Right lobe of liver (tissue), 6 donors: ENCODE data around the gene PTPRN2. TPM values are rescaled to one million over a fixed set of nuclear protein-coding genes. Genes with fewer than 3 reads are reported as not detected.

ENCODE experiments used
- ATAC-seq, 4 donors: fragments of 200-7000 bp; cut with Tn5 transposase; one replicate each; pipeline ENCODE4 v1.9.1; 2020; ENCODE audit warnings: mild to moderate bottlenecking in 4 of 4, moderate library complexity in 4 of 4
- DNase-seq, 3 donors: peaks; one replicate each; pipeline ENCODE4 v3.0.0-alpha.2; 2020
- H3K27ac ChIP-seq, 3 donors: fragments of 200-600 bp; one replicate each; pipeline ENCODE4 v1.8.0; 2022
- H3K27me3 ChIP-seq, 2 donors: fragments of 200-600 bp; one replicate each; pipeline ENCODE4 v1.8.0; 2022
- H3K36me3 ChIP-seq, 4 donors: fragments of 200-600 bp; sonication (generic) in 1 of 4; one replicate each; pipeline versions ENCODE4 v1.5.1 to v1.8.0; 2017 to 2022; ENCODE audit warnings: control low read depth in 1 of 4
- H3K4me1 ChIP-seq, 4 donors: fragments of 200-600 bp; sonication (generic) in 1 of 4; one replicate each; pipeline versions ENCODE4 v1.5.1 to v1.8.0; 2017 to 2022; ENCODE audit warnings: control low read depth in 1 of 4
- H3K4me3 ChIP-seq, 3 donors: fragments of 200-600 bp; one replicate each; pipeline ENCODE4 v1.8.0; 2022
- H3K9me3 ChIP-seq, 4 donors: fragments of 200-600 bp; sonication (generic) in 1 of 4; one replicate each; pipeline versions ENCODE4 v1.5.1 to v1.8.0; 2017 to 2022; ENCODE audit warnings: control low read depth in 1 of 4
- POLR2A ChIP-seq: fragments of 450-650 bp; IDR thresholded peaks from one replicate; pipeline ENCODE4 v1.6.1; 2017; ENCODE audit warnings: antibody characterized with exemption, mild to moderate bottlenecking
- WGBS: methylation state at CpG from one replicate; pipeline ENCODE4 v1.1.6; 2018; ENCODE audit warnings: low coverage, low lambda C conversion rate; ENCODE audit not compliant: insufficient coverage; ENCODE audit errors: missing lambda C conversion rate; 5-methylcytosine and 5-hydroxymethylcytosine counted together
- intact Hi-C, 2 donors: fragments of 100-400 bp; cut with DNase I; formaldehyde crosslinking; loops; one replicate each; pipeline versions ENCODE4 v1.11.2 to v1.14.1; 2022
- total RNA-seq, 6 experiments: library from RNA; depleted of rRNA in 2 of 6; stranded (reverse); fragments of >200 nt in 2 of 6; fragmentation: NEBNext Ultra II Directional in 3 of 6; extraction: Animal tissue kit (Norgen Biotek cat#: 25700) in 3 of 6; gene quantifications; one replicate each; pipeline versions ENCODE4 v1.1.0 to v1.2.4, GENCODE V29; 2016 to 2023
- TF ChIP-seq, protein P1 (sequence below), 4 donors: fragments of 200-600 bp in 3 of 4; fragments of 450-650 bp in 1 of 4; IDR thresholded peaks; one replicate each; pipeline versions ENCODE4 v1.5.1 to v1.8.0; 2016 to 2022; ENCODE audit warnings: antibody characterized with exemption in 4 of 4, mild to moderate bottlenecking in 2 of 4
- donor health status: DM: no; HTN: yes; CAD: no.
- donor health status: DM: no; HTN: no; CAD: no.
- donor health status: DM: no; HTN: no; CAD: no.
- donor health status: DM: no; HTN: yes; CAD: no.
- donor health status: DM: no; HTN: yes; CAD: no.

The PTPRN2 gene
- total RNA-seq, 6 experiments from 2014 or later: 0.15 to 0.87 (median 0.67) TPM

DNA sequence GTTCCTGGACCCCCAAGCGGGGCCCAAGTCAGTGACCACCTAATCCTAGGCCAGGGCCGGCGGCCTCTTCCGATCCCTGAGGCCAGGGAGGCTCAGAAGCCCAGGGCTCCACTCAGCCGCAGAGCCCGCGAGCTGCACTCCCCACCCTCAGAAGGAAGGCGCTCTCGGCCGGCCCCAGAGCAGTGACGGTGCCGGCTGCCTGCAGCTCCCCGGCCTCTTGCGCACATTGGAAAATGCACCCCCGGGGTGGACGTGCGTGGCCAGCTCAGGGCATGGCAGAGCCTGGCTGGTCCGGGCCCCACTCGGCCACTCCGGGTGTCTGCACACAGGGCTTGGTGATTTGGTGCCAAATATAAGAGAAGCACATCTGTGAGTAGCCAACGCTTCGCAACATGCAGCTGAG lies 269.1 kb downstream of the PTPRN2 start:
- ATAC-seq: no peak
- TF ChIP-seq POLR2A: no peak
- TF ChIP-seq, protein P1, sequence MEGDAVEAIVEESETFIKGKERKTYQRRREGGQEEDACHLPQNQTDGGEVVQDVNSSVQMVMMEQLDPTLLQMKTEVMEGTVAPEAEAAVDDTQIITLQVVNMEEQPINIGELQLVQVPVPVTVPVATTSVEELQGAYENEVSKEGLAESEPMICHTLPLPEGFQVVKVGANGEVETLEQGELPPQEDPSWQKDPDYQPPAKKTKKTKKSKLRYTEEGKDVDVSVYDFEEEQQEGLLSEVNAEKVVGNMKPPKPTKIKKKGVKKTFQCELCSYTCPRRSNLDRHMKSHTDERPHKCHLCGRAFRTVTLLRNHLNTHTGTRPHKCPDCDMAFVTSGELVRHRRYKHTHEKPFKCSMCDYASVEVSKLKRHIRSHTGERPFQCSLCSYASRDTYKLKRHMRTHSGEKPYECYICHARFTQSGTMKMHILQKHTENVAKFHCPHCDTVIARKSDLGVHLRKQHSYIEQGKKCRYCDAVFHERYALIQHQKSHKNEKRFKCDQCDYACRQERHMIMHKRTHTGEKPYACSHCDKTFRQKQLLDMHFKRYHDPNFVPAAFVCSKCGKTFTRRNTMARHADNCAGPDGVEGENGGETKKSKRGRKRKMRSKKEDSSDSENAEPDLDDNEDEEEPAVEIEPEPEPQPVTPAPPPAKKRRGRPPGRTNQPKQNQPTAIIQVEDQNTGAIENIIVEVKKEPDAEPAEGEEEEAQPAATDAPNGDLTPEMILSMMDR (IDR thresholded peaks at IDR 0.05): no peak
- Histone ChIP-seq H3K27ac (no peak overlapping the region), H3K27me3 (no peaks in the 10 kb centered on the region), H3K36me3 (no peaks in the 10 kb centered on the region), H3K4me1 (no peaks in the 10 kb centered on the region), H3K4me3 (no peak overlapping the region), H3K9me3 (no peaks in the 10 kb centered on the region)
- no peak for DNase-seq
- WGBS: no CpG with 5 or more reads among the region's 22 CpGs
- intact Hi-C loops: no loop called here

DNA sequence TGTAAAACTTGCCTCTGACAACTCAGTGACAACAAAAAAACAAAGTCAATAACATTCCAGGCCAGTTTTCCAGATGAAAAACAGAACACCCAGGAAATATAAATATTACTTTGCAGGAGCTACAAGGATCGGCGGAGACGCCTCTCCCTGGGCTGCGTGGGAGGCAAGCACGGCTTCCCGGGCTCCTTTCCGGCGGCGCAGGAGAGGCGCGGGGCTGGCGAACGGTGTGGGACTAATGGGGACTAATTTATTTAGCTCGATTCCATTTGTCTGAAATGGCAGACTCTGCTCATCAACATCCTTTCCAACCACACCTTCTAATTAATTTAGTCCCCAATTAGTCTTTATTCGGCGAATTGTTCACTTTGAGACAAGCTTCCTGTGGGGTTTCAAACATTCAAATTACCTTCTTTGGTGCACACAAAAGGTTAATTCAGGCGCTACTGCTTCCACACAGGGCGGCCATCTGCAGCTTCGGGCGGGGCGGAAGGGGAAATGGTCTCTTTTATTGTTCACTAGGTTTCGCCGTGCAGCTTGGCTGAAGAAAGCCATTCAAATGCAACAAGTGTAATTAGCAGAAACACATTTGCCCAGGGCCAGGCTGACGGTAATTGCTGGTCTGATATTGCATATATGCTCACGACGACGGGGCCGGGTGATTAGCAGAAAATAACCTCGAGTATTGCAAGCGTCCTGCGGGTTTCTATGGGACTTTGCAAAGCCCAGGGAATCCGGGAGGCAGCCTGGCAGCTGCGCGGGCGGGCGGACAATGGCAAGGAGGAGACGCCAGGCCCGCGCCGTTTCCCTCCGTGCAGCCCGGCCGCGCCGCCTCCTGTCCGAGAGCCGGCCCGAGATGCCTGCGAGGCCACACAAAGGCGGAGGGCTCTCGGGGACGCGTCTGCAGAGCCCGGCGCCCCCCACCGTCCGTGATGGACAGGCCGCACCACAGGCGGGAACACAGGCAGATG lies 270.1 kb downstream of the PTPRN2 start:
- Histone ChIP-seq H3K27ac (no peak overlapping the region), H3K9me3 (no peaks in the 10 kb centered on the region), H3K27me3 (no peaks in the 10 kb centered on the region), H3K4me1 (no peaks in the 10 kb centered on the region), H3K36me3 (no peaks in the 10 kb centered on the region), H3K4me3 (no peak overlapping the region)
- peak in 2 of 4 donors; percentile 13 to 36 for ATAC-seq
- intact Hi-C loops: no loop called here
- WGBS: 41% methylated on average over 21 of the region's 59 CpGs
- no peak for TF ChIP-seq POLR2A
- TF ChIP-seq, protein P1 (IDR thresholded peaks at IDR 0.05): no peak
- no peak for DNase-seq

DNA sequence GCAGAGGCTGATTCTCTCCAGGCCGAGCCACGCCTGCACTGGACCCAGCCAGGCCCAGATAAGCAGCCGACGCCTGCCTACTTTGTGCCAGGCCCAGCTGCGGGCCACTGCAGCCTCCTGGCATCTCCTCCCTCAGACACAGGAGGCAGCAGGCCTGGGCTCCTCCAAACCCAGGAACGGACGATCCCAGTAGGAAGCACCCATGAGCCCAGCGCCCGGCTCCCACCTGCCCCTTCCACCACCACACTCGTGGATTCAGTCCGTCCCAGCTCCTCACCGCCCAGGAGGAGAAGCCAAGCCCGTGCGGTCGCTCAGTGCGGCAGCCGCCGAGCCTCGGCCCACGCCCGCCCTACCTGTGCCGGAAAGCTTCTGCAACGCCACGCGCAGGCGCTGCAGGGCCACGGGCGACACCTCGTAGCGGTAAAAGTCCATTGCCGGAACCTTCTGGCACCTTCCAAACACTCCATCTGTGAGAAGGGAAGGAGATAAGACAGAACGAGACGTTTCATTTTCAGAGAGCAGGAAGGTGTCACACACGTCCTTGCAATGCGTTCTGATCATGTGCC lies 271.1 kb downstream of the PTPRN2 start:
- Histone ChIP-seq H3K4me1 (no peaks in the 10 kb centered on the region), H3K4me3 (no peak overlapping the region), H3K36me3 (no peaks in the 10 kb centered on the region), H3K27ac (no peak overlapping the region), H3K27me3 (no peaks in the 10 kb centered on the region), H3K9me3 (no peaks in the 10 kb centered on the region)
- DNase-seq (no peak), ATAC-seq (no peak)
- 88% methylated on average over 15 of the region's 35 CpGs for WGBS
- intact Hi-C loops: no loop called here
- TF ChIP-seq, protein P1 (IDR thresholded peaks at IDR 0.05): no peak
- TF ChIP-seq POLR2A: no peak

DNA sequence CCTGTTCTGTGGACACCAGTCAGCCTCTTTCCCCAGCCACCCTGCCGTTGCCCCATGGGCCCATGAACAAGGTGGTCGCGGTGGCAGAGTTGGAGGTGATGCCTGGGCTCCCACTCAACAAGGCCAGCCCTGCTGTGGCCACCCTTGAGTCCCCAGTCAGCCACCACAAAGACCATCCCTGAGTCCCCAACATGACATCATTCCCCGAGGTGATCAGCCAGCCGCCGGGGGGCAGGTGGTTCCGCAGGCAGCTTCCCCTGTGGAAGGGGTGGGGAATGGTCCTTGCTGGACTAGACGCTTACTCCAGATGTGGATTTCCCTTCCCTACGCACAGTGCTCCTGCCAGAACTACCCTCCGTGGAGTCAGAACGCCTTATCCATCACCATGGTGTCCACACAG lies 271.7 kb downstream of the PTPRN2 start:
- intact Hi-C loops: no loop called here
- no peaks in the 10 kb centered on the region for H3K36me3 ChIP-seq
- H3K9me3 ChIP-seq: no peaks in the 10 kb centered on the region
- H3K4me1 ChIP-seq: no peaks in the 10 kb centered on the region
- DNase-seq: no peak
- no peak overlapping the region for H3K4me3 ChIP-seq
- WGBS: 29% methylated on average over 1 of the region's 11 CpGs
- H3K27ac ChIP-seq: no peak overlapping the region
- TF ChIP-seq, protein P1 (IDR thresholded peaks at IDR 0.05): no peak
- TF ChIP-seq POLR2A: no peak
- ATAC-seq: no peak
- H3K27me3 ChIP-seq: no peaks in the 10 kb centered on the region
